Lower lobe of right lung (tissue), 2 donors: ENCODE measurements around the gene LSAMP. TPM values are rescaled to one million over a fixed set of nuclear protein-coding genes. Genes with fewer than 3 reads are reported as not detected.

Experiments
- ATAC-seq, 2 donors: fragments of 200-7000 bp; cut with Tn5 transposase; one replicate each; pipeline ENCODE4 v1.9.1; 2020 to 2022; ENCODE audit warnings: mild to moderate bottlenecking in 2 of 2, moderate library complexity in 2 of 2
- DNase-seq: peaks from one replicate; pipeline ENCODE4 v3.0.0-alpha.2; 2020
- H3K27ac ChIP-seq: fragments of 200-600 bp; one replicate; pipeline ENCODE4 v1.8.0; 2022
- H3K27me3 ChIP-seq: fragments of 200-600 bp; one replicate; pipeline ENCODE4 v1.8.0; 2022; ENCODE audit warnings: low read depth
- H3K36me3 ChIP-seq: fragments of 200-600 bp; one replicate; pipeline ENCODE4 v1.8.0; 2022; ENCODE audit warnings: mild to moderate bottlenecking
- H3K4me1 ChIP-seq: fragments of 200-600 bp; one replicate; pipeline ENCODE4 v1.8.0; 2022
- H3K4me3 ChIP-seq: fragments of 200-600 bp; one replicate; pipeline ENCODE4 v1.8.0; 2022; ENCODE audit warnings: mild to moderate bottlenecking
- H3K9me3 ChIP-seq: fragments of 200-600 bp; one replicate; pipeline ENCODE4 v1.8.0; 2022
- CTCF ChIP-seq: fragments of 200-600 bp; IDR thresholded peaks from one replicate; pipeline ENCODE4 v1.8.0; 2022; ENCODE audit warnings: antibody characterized with exemption, mild to moderate bottlenecking
- intact Hi-C: fragments of 100-400 bp; cut with DNase I; formaldehyde crosslinking; loops from one replicate; pipeline ENCODE4 v1.11.0; 2022
- total RNA-seq: library from RNA; stranded (reverse); fragmentation: NEBNext Ultra II Directional; extraction: Animal tissue kit (Norgen Biotek cat#: 25700); gene quantifications from one replicate; pipeline ENCODE4 v1.2.1, GENCODE V29; 2021
- donor health status: DM: no; HTN: yes; CAD: no; lungs with severe emphysema.

LSAMP gene
- total RNA-seq, 1 donor from 2014 or later = 20.1 TPM

DNA sequence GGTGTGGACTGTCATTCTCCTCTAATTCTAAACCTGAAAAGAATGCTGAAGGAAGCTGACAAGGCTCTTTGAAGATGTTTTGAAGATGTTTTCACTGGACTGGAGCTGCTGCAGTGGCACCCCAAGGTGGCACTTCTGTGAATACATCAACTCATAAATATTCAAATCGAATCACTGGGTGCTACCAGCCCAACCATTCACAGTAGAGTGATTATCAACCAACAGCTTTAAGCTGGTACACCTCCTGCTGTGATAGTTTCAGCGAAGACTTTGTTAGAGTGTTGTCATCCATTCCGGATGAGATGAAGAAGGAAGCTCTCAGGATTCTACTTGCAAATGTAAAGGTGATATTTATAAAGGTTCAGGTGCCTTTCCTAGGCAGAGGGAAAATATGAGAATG, 106.6 kb downstream of the LSAMP start:
- no peaks in the 10 kb centered on the region for H3K9me3 ChIP-seq

DNA sequence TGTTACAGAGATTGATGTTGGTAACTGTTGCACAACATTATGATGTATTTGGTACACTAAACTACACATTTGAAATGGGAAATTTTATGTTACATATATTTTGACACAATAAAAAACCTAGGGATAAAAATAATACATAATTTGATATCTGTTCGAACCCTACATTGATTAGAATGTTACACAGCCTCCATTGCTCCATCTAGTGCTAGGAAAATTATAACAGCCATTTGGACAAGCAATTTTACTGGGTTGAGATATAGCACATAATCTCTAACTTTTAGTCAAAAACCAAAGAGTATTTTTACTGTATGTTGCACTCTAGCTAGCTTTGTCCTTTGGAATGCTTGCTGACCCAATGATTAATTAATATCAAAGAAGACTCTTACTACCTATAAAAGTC, 108.1 kb downstream of the LSAMP start:
- Histone ChIP-seq H3K4me1 (no peaks in the 10 kb centered on the region), H3K36me3 (no peaks in the 10 kb centered on the region), H3K27me3 (no peaks in the 10 kb centered on the region), H3K9me3 (no peaks in the 10 kb centered on the region), H3K27ac (no peak overlapping the region), H3K4me3 (no peak overlapping the region)
- ATAC-seq (no peak), DNase-seq (no peak)
- TF ChIP-seq CTCF = no peak
- intact Hi-C loops = no loop called here

More for the DNA sequence above, 106.6 kb downstream of the LSAMP start:
- no peaks in the 10 kb centered on the region for H3K36me3 ChIP-seq
- H3K27ac ChIP-seq = no peak overlapping the region
- intact Hi-C loops = no loop called here
- H3K27me3 ChIP-seq = no peaks in the 10 kb centered on the region
- DNase-seq (no peak), ATAC-seq (no peak)
- H3K4me1 ChIP-seq = no peaks in the 10 kb centered on the region
- no peak overlapping the region for H3K4me3 ChIP-seq
- TF ChIP-seq CTCF = no peak

GRCh38 chr3:116331380-116331779, 113.9 kb downstream of the LSAMP start:
- H3K27me3 ChIP-seq = no peaks in the 10 kb centered on the region
- no peak overlapping the region for H3K4me3 ChIP-seq
- ATAC-seq (no peak), DNase-seq (no peak)
- no peaks in the 10 kb centered on the region for H3K36me3 ChIP-seq
- H3K9me3 ChIP-seq = no peaks in the 10 kb centered on the region
- intact Hi-C loops = no loop called here
- no peak overlapping the region for H3K27ac ChIP-seq
- H3K4me1 ChIP-seq = no peaks in the 10 kb centered on the region
- no peak for TF ChIP-seq CTCF

- Histone ChIP-seq H3K9me3 (no peaks in the 10 kb centered on the region), H3K36me3 (no peaks in the 10 kb centered on the region), H3K4me1 (no peaks in the 10 kb centered on the region), H3K27me3 (no peaks in the 10 kb centered on the region), H3K4me3 (no peak overlapping the region), H3K27ac (no peak overlapping the region)
- ATAC-seq (no peak), DNase-seq (no peak)
- no peak for TF ChIP-seq CTCF
- intact Hi-C loops = no loop called here
Observed at GRCh38 chr3:116322750-116323375, 122.4 kb downstream of the LSAMP start.

GRCh38 chr3:116318370-116318769, 126.9 kb downstream of the LSAMP start:
- Histone ChIP-seq H3K4me1 (no peaks in the 10 kb centered on the region), H3K27ac (no peak overlapping the region), H3K27me3 (no peaks in the 10 kb centered on the region), H3K36me3 (no peaks in the 10 kb centered on the region), H3K4me3 (no peak overlapping the region), H3K9me3 (no peaks in the 10 kb centered on the region)
- ATAC-seq (no peak), DNase-seq (no peak)
- TF ChIP-seq CTCF = no peak
- intact Hi-C loops = no loop called here
